C4-2B (cell line): ENCODE measurements around the gene NUP210.

Source experiments
- H3K27ac ChIP-seq: fragments of 450-650 bp; 2 replicates; pipeline ENCODE4 v1.5.1; 2017
- ZFX ChIP-seq: fragments of 450-650 bp; IDR thresholded peaks from 2 replicates; pipeline ENCODE4 v1.6.1; 2017
- TF ChIP-seq, protein P1 (sequence below): fragments of 450-650 bp; conservative IDR thresholded peaks from 2 replicates; pipeline ENCODE4 v1.5.1; 2017; ENCODE audit warnings: mild to moderate bottlenecking

NUP210 gene

GRCh38 chr3:13344663-13345062 lies 75.5 kb downstream of the NUP210 start:
- no peak for TF ChIP-seq ZFX
- no peak overlapping the region for H3K27ac ChIP-seq

DNA sequence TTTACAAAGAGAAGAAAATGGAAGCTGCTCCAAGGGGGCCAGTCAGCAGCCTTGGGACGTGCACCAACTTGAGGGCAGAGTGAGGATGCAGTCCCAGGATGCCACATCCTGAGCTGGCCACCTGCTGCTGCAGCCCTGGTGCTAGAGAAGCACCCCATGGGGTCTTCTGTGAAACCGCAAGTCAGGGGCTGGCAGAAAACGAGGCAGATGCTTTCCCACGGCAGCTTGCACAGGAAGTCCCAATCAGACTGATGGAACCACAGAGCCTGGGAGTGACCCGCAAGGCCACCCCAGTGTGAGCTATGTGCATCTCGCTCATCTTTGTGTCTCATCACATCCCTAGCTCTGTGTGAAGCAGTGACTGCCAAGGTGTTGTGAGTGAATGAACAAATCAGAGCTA lies 76.5 kb downstream of the NUP210 start:
- TF ChIP-seq, protein P1, sequence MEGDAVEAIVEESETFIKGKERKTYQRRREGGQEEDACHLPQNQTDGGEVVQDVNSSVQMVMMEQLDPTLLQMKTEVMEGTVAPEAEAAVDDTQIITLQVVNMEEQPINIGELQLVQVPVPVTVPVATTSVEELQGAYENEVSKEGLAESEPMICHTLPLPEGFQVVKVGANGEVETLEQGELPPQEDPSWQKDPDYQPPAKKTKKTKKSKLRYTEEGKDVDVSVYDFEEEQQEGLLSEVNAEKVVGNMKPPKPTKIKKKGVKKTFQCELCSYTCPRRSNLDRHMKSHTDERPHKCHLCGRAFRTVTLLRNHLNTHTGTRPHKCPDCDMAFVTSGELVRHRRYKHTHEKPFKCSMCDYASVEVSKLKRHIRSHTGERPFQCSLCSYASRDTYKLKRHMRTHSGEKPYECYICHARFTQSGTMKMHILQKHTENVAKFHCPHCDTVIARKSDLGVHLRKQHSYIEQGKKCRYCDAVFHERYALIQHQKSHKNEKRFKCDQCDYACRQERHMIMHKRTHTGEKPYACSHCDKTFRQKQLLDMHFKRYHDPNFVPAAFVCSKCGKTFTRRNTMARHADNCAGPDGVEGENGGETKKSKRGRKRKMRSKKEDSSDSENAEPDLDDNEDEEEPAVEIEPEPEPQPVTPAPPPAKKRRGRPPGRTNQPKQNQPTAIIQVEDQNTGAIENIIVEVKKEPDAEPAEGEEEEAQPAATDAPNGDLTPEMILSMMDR: no peak
- no peak for TF ChIP-seq ZFX
- H3K27ac ChIP-seq: no peak overlapping the region

DNA sequence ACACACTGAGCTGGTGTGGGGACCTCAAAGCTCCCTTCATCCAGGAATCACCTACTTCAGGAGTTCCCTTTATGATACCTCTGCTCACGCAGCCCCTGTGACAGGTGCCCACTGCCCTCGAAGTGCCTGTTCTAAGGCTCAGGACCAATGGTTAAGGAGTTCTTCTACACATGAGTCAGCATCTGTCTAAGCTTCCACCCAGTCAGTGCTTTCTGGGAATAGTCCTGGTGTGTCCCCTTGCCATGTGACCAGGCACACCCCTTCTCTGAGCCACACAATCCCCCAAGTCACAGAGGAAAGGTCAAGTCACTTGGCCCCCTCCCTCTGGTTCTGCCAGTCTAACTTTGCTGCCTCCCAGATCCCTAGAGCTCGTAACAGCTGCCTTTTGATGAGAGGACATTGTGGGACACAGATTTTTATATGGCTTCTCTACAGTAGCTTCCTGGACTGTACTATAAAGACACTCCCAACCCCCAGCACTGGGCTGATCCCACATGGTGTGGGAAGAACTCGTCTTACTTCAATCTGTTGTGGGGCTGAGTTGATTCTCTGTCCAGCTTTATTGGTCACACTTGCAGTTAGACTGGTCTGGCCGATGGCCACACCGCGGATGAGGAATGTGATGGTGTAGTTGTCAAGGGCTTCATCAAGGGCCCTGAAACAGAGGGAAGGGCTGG lies 78.8 kb downstream of the NUP210 start:
- no peak for TF ChIP-seq ZFX
- TF ChIP-seq, protein P1: no peak
- H3K27ac ChIP-seq: no peak overlapping the region

DNA sequence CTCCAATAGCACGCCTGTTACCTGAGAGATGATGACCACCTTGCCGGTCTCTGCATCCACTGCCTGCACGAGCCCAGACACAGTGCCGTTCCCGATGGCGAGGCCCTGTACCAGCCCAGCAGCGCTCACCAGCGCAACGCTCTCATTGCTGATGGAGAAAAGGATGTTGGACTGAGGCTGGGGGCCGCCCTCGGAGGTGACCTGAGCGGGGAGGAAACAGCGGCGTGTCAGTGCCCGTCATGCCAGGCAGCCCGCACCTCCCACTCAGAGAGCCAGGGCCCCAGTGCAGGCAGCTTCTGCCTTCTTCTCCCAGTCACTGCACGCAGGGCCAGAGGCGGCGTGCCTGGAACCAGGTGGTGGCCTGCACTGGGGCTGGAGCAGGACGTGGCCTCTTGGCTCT lies 80.3 kb downstream of the NUP210 start:
- no peak overlapping the region for H3K27ac ChIP-seq
- TF ChIP-seq, protein P1: no peak
- TF ChIP-seq ZFX: no peak

GRCh38 chr3:13338996-13339395 lies 81.1 kb downstream of the NUP210 start:
- TF ChIP-seq, protein P1: no peak
- TF ChIP-seq ZFX: no peak
- H3K27ac ChIP-seq: no peak overlapping the region

DNA sequence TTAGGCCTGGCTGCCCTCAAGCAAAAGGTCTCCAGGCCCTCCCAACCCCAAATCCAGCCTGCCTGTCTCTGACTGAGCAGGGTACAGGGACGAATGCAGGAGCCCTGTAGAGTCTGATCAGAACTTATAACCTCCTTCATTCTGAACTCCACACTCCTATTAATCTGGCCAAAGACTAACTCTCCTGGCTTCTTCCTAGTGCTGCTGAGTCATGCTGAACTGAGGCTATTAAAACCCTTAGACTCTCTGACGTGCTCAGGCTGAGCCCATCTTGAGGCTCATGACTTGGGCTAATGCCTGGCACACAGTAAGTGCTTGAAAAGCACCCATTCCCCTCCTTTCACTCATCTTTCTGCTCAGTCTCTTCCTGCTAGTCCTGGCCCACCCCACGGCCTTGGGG lies 81.9 kb downstream of the NUP210 start:
- TF ChIP-seq ZFX: no peak
- TF ChIP-seq, protein P1: no peak
- H3K27ac ChIP-seq: no peak overlapping the region

- TF ChIP-seq, protein P1: no peak
- TF ChIP-seq ZFX: no peak
- no peak overlapping the region for H3K27ac ChIP-seq
These were observed 83.5 kb downstream of the NUP210 start for GRCh38 chr3:13336592-13336991.

- TF ChIP-seq ZFX: no peak
- TF ChIP-seq, protein P1: no peak
- H3K27ac ChIP-seq: no peak overlapping the region
These were observed 84.6 kb downstream of the NUP210 start for GRCh38 chr3:13335503-13335902.
